Adrenal gland (tissue), 12 donors: ENCODE results near the gene EZR. TPM values are rescaled to one million over a fixed set of nuclear protein-coding genes. Genes with fewer than 3 reads are reported as not detected.

Source experiments
- DNase-seq, 7 donors: peaks; one replicate each; pipeline ENCODE4 v3.0.0-alpha.2; 2019 to 2020
- H3K27ac ChIP-seq, 5 donors: fragments of 200-600 bp; sonication (generic) in 4 of 5; 1 replicate in 3 of 5; 2 replicates in 2 of 5; pipeline versions ENCODE4 v1.5.1 to v1.8.0; 2016 to 2020; ENCODE audit warnings: mild to moderate bottlenecking in 1 of 5
- H3K27me3 ChIP-seq: fragments of 200-600 bp; 2 replicates; pipeline ENCODE4 v1.8.0; 2021
- H3K36me3 ChIP-seq, 2 donors: fragments of 200-600 bp; replicated peaks in 1 of 2; 1 replicate in 1 of 2; 2 replicates in 1 of 2; pipeline versions ENCODE4 v1.5.1 to v1.8.0; 2018 to 2022
- H3K4me1 ChIP-seq, 2 donors: fragments of 200-600 bp; replicated peaks in 1 of 2; 1 replicate in 1 of 2; 2 replicates in 1 of 2; pipeline versions ENCODE4 v1.5.1 to v1.8.0; 2018 to 2021
- H3K4me3 ChIP-seq, 4 donors: fragments of 200-600 bp; sonication (generic) in 3 of 4; one replicate each; pipeline ENCODE4 v1.5.1; 2016 to 2018
- H3K9me3 ChIP-seq, 3 donors: fragments of 200-600 bp; sonication (generic) in 1 of 3; replicated peaks in 1 of 3; 1 replicate in 2 of 3; 2 replicates in 1 of 3; pipeline versions ENCODE4 v1.5.1 to v1.8.0; 2016 to 2021
- POLR2A ChIP-seq, 2 donors: fragments of 450-650 bp; IDR thresholded peaks; one replicate each; pipeline ENCODE4 v1.6.1; 2017; ENCODE audit warnings: antibody characterized with exemption in 2 of 2, mild to moderate bottlenecking in 2 of 2, moderate library complexity in 1 of 2
- WGBS, 4 donors: extraction: QIAGEN DNeasy Blood & Tissue Kit in 2 of 4; methylation state at CpG; one replicate each; pipeline versions ENCODE4 v1.1.5 to v1.1.7; 2013 to 2017; 5-methylcytosine and 5-hydroxymethylcytosine counted together
- intact Hi-C, 2 donors: fragments of 100-400 bp; cut with DNase I; formaldehyde crosslinking; loops; one replicate each; pipeline versions ENCODE4 v1.14.1 to v1.15.0; 2022 to 2023
- polyA plus RNA-seq, 3 donors: library from polyadenylated mRNA; stranded (reverse); fragments of 200-250 nt in 2 of 3; fragments of 350-450 nt in 1 of 3; fragmentation: Illumina TruSeq in 1 of 3; extraction: RNeasy Lipid Tissue Mini Kit (QIAGEN cat#74804) in 1 of 3; gene quantifications; one replicate each; pipeline ENCODE4 v1.2.3, GENCODE V29; 2013 to 2014
- total RNA-seq, 9 donors: library from RNA; depleted of rRNA in 4 of 9; stranded (reverse); fragments of >200 nt in 4 of 9; fragments of 120-200 nt in 1 of 9; fragmentation: NEBNext Ultra II Directional in 1 of 9; extraction: Animal tissue kit (Norgen Biotek cat#: 25700) in 1 of 9; gene quantifications; one replicate each; pipeline versions ENCODE4 v1.1.0 to v1.2.4, GENCODE V29; 2013 to 2023
- TF ChIP-seq, protein P1 (sequence below), 6 experiments: fragments of 450-650 bp in 4 of 6; fragments of 200-600 bp in 2 of 6; sonication (generic) in 1 of 6; IDR thresholded peaks; 1 replicate in 5 of 6; 2 replicates in 1 of 6; pipeline versions ENCODE4 v1.5.1 to v1.8.0; 2016 to 2021; ENCODE audit warnings: antibody characterized with exemption in 6 of 6, mild to moderate bottlenecking in 2 of 6, moderate library complexity in 1 of 6
- donor health status: healthy with polysubstance abuse.
- donor health status: Bipolar disorder and iron deficiency.
- donor health status: DM: yes; HTN: yes; CAD: no.
- donor health status: DM: no; HTN: no; CAD: no.
- donor health status: DM: no; HTN: no; CAD: no.
- donor health status: DM: yes; HTN: yes; CAD: no.

Gene EZR
- total and polyA plus RNA-seq, 12 donors: 80.3 to 476 (median 342) TPM

- H3K4me1 ChIP-seq: no peaks in the 10 kb centered on the region
- no peaks in the 10 kb centered on the region for H3K27me3 ChIP-seq
- DNase-seq: peak in 3 of 7 donors; percentile 6 to 35 (median 12)
- TF ChIP-seq, protein P1, sequence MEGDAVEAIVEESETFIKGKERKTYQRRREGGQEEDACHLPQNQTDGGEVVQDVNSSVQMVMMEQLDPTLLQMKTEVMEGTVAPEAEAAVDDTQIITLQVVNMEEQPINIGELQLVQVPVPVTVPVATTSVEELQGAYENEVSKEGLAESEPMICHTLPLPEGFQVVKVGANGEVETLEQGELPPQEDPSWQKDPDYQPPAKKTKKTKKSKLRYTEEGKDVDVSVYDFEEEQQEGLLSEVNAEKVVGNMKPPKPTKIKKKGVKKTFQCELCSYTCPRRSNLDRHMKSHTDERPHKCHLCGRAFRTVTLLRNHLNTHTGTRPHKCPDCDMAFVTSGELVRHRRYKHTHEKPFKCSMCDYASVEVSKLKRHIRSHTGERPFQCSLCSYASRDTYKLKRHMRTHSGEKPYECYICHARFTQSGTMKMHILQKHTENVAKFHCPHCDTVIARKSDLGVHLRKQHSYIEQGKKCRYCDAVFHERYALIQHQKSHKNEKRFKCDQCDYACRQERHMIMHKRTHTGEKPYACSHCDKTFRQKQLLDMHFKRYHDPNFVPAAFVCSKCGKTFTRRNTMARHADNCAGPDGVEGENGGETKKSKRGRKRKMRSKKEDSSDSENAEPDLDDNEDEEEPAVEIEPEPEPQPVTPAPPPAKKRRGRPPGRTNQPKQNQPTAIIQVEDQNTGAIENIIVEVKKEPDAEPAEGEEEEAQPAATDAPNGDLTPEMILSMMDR (IDR thresholded peaks at IDR 0.05): no peak
- no peak for TF ChIP-seq POLR2A (IDR thresholded peaks at IDR 0.05)
- intact Hi-C loops: no loop called here
- H3K27ac ChIP-seq: no peak overlapping the region
- no peaks in the 10 kb centered on the region for H3K9me3 ChIP-seq
- WGBS, 4 donors: 72 to 100% (median 73%) methylated on average over 1 to 4 of the region's 4 CpGs; no CpG with 5 or more reads in 1 of the 4 donors
- H3K36me3 ChIP-seq: peaks cover 0 to 96% of the 10 kb centered on the region in 2 donors
- H3K4me3 ChIP-seq: no peak overlapping the region
Observed at GRCh38 chr6:158783167-158783450, 36.1 kb downstream of the EZR start.

GRCh38 chr6:158782432-158783166 is 36.6 kb downstream of the EZR start:
- Histone ChIP-seq H3K9me3 (no peaks in the 10 kb centered on the region), H3K27me3 (no peaks in the 10 kb centered on the region), H3K4me3 (no peak overlapping the region), H3K36me3 (peaks cover 0 to 97% of the 10 kb centered on the region in 2 donors), H3K4me1 (no peaks in the 10 kb centered on the region), H3K27ac (no peak overlapping the region)
- DNase-seq: peak in 4 of 7 donors; percentile 2 to 43 (median 9)
- TF ChIP-seq, protein P1 (IDR thresholded peaks at IDR 0.05): no peak
- no peak for TF ChIP-seq POLR2A (IDR thresholded peaks at IDR 0.05)
- intact Hi-C loops: no loop called here
- 89 to 97% (median 91%) methylated on average over 6 to 11 of the region's 11 CpGs for WGBS, 4 donors

- Histone ChIP-seq H3K36me3 (peaks cover 0 to 98% of the 10 kb centered on the region in 2 donors), H3K4me1 (no peaks in the 10 kb centered on the region), H3K27me3 (no peaks in the 10 kb centered on the region), H3K27ac (no peak overlapping the region), H3K4me3 (no peak overlapping the region), H3K9me3 (no peaks in the 10 kb centered on the region)
- TF ChIP-seq POLR2A (IDR thresholded peaks at IDR 0.05): no peak
- TF ChIP-seq, protein P1 (IDR thresholded peaks at IDR 0.05): no peak
- DNase-seq: peak in 4 of 7 donors; percentile 10 to 47 (median 15)
- 86 to 93% (median 89%) methylated on average over 17 to 19 of the region's 19 CpGs for WGBS, 4 donors
- intact Hi-C loops: no loop called here
Observed at GRCh38 chr6:158781692-158782373, 37.3 kb downstream of the EZR start.

GRCh38 chr6:158780988-158781691 is 38.0 kb downstream of the EZR start:
- Histone ChIP-seq H3K27ac (no peak overlapping the region), H3K36me3 (peaks cover 0 to 97% of the 10 kb centered on the region in 2 donors), H3K4me1 (no peaks in the 10 kb centered on the region), H3K4me3 (no peak overlapping the region), H3K9me3 (no peaks in the 10 kb centered on the region), H3K27me3 (no peaks in the 10 kb centered on the region)
- WGBS, 4 donors: 75 to 85% (median 80%) methylated on average over 11 of the region's 11 CpGs
- intact Hi-C loops: no loop called here
- DNase-seq: peak in 4 of 7 donors; percentile 5 to 44 (median 8)
- TF ChIP-seq, protein P1 (IDR thresholded peaks at IDR 0.05): no peak
- TF ChIP-seq POLR2A (IDR thresholded peaks at IDR 0.05): no peak
